ENCODE data around the gene MDK. TPM values are rescaled to one million over a fixed set of nuclear protein-coding genes. Genes with fewer than 3 reads are reported as not detected.

MDK gene
- total RNA-seq, 1 experiment from 2014 or later, result 0.49 TPM

DNA sequence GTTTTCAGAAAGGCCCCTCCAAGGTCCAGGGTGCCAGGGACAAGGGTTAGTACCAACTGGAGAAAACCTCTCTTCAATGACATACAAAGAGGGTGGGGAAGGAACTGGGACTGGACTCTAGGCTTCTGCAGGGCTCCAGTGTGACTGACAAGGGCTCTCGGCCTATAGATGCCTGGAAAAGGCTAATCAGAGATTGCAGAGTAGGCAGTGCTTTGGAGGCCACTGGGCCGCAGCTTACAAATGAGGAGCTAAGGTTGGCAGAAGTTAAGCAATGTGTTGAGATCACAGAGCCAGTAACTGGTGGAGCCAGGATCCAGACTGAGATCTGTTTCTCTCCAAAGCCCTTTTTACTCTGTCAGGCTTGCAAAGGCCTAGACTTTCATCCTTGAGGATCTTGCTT lies 41.7 kb upstream of the MDK start:
- no TSS peak for BruUV-seq (replicated peaks)
- Mint-ChIP-seq H3K27me3 (ENCODE audit: insufficient read depth, unreplicated experiment) (no peaks in the 10 kb centered on the region), H3K36me3 (ENCODE audit: insufficient read depth, unreplicated experiment) (no peaks in the 10 kb centered on the region), H3K9me3 (ENCODE audit: unreplicated experiment) (no peaks in the 10 kb centered on the region), H3K27ac (ENCODE audit: low read depth, unreplicated experiment) (no peak overlapping the region), H3K4me1 (ENCODE audit: insufficient read depth, unreplicated experiment) (peaks cover 37% of the 10 kb centered on the region), H3K4me3 (ENCODE audit: unreplicated experiment) (no peak overlapping the region)
- DNase-seq (ENCODE audit: unreplicated experiment), result no peak
- TF ChIP-seq, protein P1, sequence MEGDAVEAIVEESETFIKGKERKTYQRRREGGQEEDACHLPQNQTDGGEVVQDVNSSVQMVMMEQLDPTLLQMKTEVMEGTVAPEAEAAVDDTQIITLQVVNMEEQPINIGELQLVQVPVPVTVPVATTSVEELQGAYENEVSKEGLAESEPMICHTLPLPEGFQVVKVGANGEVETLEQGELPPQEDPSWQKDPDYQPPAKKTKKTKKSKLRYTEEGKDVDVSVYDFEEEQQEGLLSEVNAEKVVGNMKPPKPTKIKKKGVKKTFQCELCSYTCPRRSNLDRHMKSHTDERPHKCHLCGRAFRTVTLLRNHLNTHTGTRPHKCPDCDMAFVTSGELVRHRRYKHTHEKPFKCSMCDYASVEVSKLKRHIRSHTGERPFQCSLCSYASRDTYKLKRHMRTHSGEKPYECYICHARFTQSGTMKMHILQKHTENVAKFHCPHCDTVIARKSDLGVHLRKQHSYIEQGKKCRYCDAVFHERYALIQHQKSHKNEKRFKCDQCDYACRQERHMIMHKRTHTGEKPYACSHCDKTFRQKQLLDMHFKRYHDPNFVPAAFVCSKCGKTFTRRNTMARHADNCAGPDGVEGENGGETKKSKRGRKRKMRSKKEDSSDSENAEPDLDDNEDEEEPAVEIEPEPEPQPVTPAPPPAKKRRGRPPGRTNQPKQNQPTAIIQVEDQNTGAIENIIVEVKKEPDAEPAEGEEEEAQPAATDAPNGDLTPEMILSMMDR (IDR thresholded peaks at IDR 0.05; ENCODE audit: unreplicated experiment), result no peak
- CTCF ChIA-PET, result interaction anchor here (0.5 to 2.7 kb wide), 5 partner anchors 23 to 41 kb away, joined by 3 to 8 read pairs (median 3); no protein-coding TSS in a partner anchor
- intact Hi-C loops (cut with micrococcal nuclease), result no loop called here
- POLR2A ChIA-PET, result no interaction called here

DNA sequence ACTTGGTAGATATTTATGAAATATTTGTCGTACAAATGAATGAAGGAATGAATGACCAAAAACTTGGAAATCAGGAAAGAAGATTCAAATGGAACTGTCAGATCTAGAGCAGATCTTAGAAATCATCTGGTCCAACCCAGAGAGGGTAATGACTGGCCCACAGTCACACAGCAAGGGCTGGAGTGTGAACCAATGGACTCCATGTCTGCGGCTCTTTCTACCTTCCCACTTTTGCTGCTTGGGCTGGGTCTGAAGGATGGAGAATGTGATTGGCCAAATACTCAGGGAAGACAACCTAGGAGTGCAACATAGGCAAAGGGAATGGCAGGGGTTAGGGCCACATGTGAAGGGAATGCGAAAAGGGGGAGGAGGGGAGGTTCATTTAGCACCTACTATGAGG lies 40.0 kb upstream of the MDK start:
- H3K36me3 Mint-ChIP-seq (ENCODE audit: insufficient read depth, unreplicated experiment), result no peaks in the 10 kb centered on the region
- no peaks in the 10 kb centered on the region for H3K27me3 Mint-ChIP-seq (ENCODE audit: insufficient read depth, unreplicated experiment)
- peaks cover 44% of the 10 kb centered on the region for H3K4me1 Mint-ChIP-seq (ENCODE audit: insufficient read depth, unreplicated experiment)
- no peak overlapping the region for H3K4me3 Mint-ChIP-seq (ENCODE audit: unreplicated experiment)
- no peak for DNase-seq (ENCODE audit: unreplicated experiment)
- POLR2A ChIA-PET, result no interaction called here
- no peaks in the 10 kb centered on the region for H3K9me3 Mint-ChIP-seq (ENCODE audit: unreplicated experiment)
- TF ChIP-seq, protein P1 (IDR thresholded peaks at IDR 0.05; ENCODE audit: unreplicated experiment), result no peak
- CTCF ChIA-PET, result interaction anchor here (1.1 kb wide), 2 partner anchors 30 to 105 kb away, joined by 3 read pairs; no protein-coding TSS in a partner anchor
- H3K27ac Mint-ChIP-seq (ENCODE audit: low read depth, unreplicated experiment), result no peak overlapping the region
- BruUV-seq (replicated peaks), result no TSS peak
- intact Hi-C loops (cut with micrococcal nuclease), result no loop called here

DNA sequence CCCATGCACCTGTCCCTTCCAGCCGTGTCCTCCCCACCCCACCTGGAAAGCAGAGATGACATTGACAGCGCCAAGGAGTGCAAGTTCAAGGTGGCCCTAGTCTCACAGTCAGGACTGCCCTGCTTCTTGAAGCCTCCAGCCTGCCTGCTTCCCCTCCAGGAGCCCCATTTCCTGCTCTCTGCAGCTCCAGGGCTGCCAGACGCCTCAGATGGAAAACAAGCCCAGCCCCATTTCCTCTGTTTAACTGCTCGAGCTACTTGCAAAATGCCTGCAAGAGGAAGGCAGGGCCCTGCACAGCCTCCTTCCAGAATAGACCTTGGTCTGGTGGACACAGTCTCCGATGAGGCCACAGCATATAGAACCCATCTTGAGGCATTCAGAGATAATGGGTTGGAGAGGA lies 39.2 kb upstream of the MDK start:
- intact Hi-C loops (cut with micrococcal nuclease), result no loop called here
- ChIA-PET POLR2A (no interaction called here), CTCF (interaction anchor here (0.6 to 1.1 kb wide), 2 partner anchors 10 to 30 kb away, joined by 3 read pairs; no protein-coding TSS in a partner anchor)
- H3K36me3 Mint-ChIP-seq (ENCODE audit: insufficient read depth, unreplicated experiment), result no peaks in the 10 kb centered on the region
- TF ChIP-seq, protein P1 (IDR thresholded peaks at IDR 0.05; ENCODE audit: unreplicated experiment), result no peak
- no peak for DNase-seq (ENCODE audit: unreplicated experiment)
- no peaks in the 10 kb centered on the region for H3K27me3 Mint-ChIP-seq (ENCODE audit: insufficient read depth, unreplicated experiment)
- H3K27ac Mint-ChIP-seq (ENCODE audit: low read depth, unreplicated experiment), result no peak overlapping the region
- BruUV-seq (replicated peaks), result no TSS peak
- no peak overlapping the region for H3K4me3 Mint-ChIP-seq (ENCODE audit: unreplicated experiment)
- H3K9me3 Mint-ChIP-seq (ENCODE audit: unreplicated experiment), result no peaks in the 10 kb centered on the region
- H3K4me1 Mint-ChIP-seq (ENCODE audit: insufficient read depth, unreplicated experiment), result peaks cover 46% of the 10 kb centered on the region

DNA sequence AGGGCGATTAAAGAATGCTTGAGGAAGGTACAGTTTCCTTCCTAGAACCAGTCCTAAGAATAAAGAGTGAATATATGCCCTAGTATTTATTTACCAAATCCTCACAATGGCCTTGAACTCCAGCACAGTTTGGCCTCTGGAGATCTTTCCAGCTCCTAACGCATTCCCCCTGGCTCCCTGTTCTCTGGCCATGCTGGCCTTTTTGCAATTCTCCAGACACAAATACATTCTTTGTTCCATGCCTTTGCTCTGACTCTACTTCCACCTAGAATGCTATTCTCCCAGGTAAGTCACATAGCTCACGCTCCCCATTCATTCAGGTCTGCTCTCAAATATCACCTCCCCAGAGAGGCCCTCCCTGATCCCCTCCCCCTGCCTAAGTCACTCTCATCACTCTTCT lies 37.9 kb upstream of the MDK start:
- no peaks in the 10 kb centered on the region for H3K27me3 Mint-ChIP-seq (ENCODE audit: insufficient read depth, unreplicated experiment)
- POLR2A ChIA-PET, result interaction anchor here (1.0 kb wide), 1 partner anchor 33 kb away, joined by 4 read pairs; no protein-coding TSS in a partner anchor
- H3K4me1 Mint-ChIP-seq (ENCODE audit: insufficient read depth, unreplicated experiment), result peaks cover 38% of the 10 kb centered on the region
- TF ChIP-seq, protein P1 (IDR thresholded peaks at IDR 0.05; ENCODE audit: unreplicated experiment), result no peak
- intact Hi-C loops (cut with micrococcal nuclease), result no loop called here
- DNase-seq (ENCODE audit: unreplicated experiment), result no peak
- no TSS peak for BruUV-seq (replicated peaks)
- H3K4me3 Mint-ChIP-seq (ENCODE audit: unreplicated experiment), result no peak overlapping the region
- H3K36me3 Mint-ChIP-seq (ENCODE audit: insufficient read depth, unreplicated experiment), result peaks cover 2% of the 10 kb centered on the region
- H3K9me3 Mint-ChIP-seq (ENCODE audit: unreplicated experiment), result no peaks in the 10 kb centered on the region
- H3K27ac Mint-ChIP-seq (ENCODE audit: low read depth, unreplicated experiment), result no peak overlapping the region
- CTCF ChIA-PET, result interaction anchor here (0.6 to 2.4 kb wide), 6 partner anchors 13 to 297 kb away, joined by 3 to 12 read pairs (median 4); no protein-coding TSS in a partner anchor
